GM12865 (cell line): ENCODE data around the gene MXRA5.

Experiments
- DNase-seq: peaks from one replicate; pipeline ENCODE4 v3.0.0; 2010; ENCODE audit warnings: low read depth
- H3K4me3 ChIP-seq: 2 replicates; pipeline ENCODE4 v1.5.1; 2011; ENCODE audit warnings: mild to moderate bottlenecking, low read depth, low read length, control low read depth
- CTCF ChIP-seq: IDR thresholded peaks from 2 replicates; pipeline ENCODE4 v1.5.1; 2011; ENCODE audit warnings: low read length, control low read depth, low read depth, inconsistent platforms; ENCODE audit not compliant: insufficient read depth; ENCODE audit errors: missing control alignments

The MXRA5 gene

GRCh38 chrX:3346501-3347259, at the start of gene MXRA5:
MXRA5 (minus strand) TSS chrX:3346652; CDS start chrX:3343833, 2,819 bp downstream.
- no peak for DNase-seq
- no peak for TF ChIP-seq CTCF
- no peak within 1 kb of the TSS for H3K4me3 ChIP-seq

GRCh38 chrX:3393581-3394111, 47.2 kb upstream of the MXRA5 start:
- DNase-seq, result no peak
- no peak overlapping the region for H3K4me3 ChIP-seq
- no peak for TF ChIP-seq CTCF

- TF ChIP-seq CTCF, result no peak
- DNase-seq, result no peak
These were observed 46.7 kb upstream of the MXRA5 start for GRCh38 chrX:3393178-3393577.

GRCh38 chrX:3388457-3388856, 42.0 kb upstream of the MXRA5 start:
- H3K4me3 ChIP-seq, result no peak overlapping the region
- no peak for DNase-seq
- no peak for TF ChIP-seq CTCF

More at GRCh38 chrX:3393178-3393577, 46.7 kb upstream of the MXRA5 start:
- H3K4me3 ChIP-seq, result no peak overlapping the region

- TF ChIP-seq CTCF, result no peak
- H3K4me3 ChIP-seq, result no peak overlapping the region
- DNase-seq, result no peak
These were observed 37.9 kb upstream of the MXRA5 start for GRCh38 chrX:3384327-3384726.

- no peak overlapping the region for H3K4me3 ChIP-seq
- no peak for DNase-seq
- TF ChIP-seq CTCF, result no peak
These were observed 34.2 kb upstream of the MXRA5 start for GRCh38 chrX:3380603-3381002.
